Stimulated activated CD4-positive, alpha-beta T cell treated with anti-CD3 and anti-CD28 coated beads, Interleukin-15, amount 100 ng/mL, for 1 hour (primary cell): Measurements from ENCODE around the gene OSBPL5.
"Not testable (repeated sequence)": the region's sequence is repeated elsewhere in the genome, so short reads cannot be mapped to it uniquely, and the experiment has no call there.

Source experiments
- DNase-seq, 2 donors: peaks; one replicate each; pipeline ENCODE4 v3.0.0-alpha.2; 2020; ENCODE audit warnings: low read depth in 1 of 2, low spot score in 1 of 2

Gene OSBPL5

DNA sequence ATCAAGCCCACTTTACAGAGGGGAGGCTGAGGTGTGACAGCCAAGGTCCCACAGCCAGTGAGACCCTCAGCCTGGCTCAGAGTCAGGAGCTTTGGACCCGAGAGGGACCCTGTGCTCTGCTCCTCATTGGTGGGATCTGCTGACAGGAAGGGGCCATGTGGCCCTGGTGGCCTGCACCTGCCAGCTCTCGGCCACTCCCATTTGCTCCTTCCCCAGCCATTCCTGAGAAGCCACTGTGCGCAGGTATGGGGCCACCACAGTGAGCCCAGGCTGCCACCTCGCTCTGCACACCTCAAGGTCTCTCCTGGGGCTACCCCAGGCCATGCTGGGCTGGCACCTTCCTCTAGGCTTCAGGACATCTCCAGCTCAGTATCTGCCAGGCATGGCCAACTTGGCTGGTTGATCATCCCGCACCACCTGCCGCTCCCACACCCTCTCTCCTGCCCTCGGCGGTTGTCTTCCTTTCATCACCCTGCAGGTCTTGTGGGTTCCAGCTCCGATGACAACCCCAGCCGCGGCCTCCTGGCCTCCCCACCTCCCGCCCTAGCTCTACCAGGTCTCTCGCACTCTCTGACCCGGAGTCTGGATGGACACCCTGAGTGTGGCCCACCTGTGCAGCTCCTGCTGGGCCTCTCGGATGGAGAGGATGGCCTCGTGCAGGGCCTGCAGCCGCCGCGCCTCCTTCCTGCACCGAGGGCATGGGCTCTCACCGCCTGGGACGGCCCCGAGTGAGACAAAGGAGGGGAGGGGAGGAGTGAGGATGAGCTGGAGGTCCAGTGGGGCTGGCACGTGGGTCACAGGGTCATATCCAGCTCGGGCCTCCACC, 75.7 kb downstream of the OSBPL5 start:
- DNase-seq: no peak

GRCh38 chr11:3088806-3089205, 76.3 kb downstream of the OSBPL5 start:
- no peak for DNase-seq

- no peak for DNase-seq
Measured at GRCh38 chr11:3087821-3088800, 77.0 kb downstream of the OSBPL5 start.

GRCh38 chr11:3087373-3087772, 77.7 kb downstream of the OSBPL5 start:
- DNase-seq: no peak

GRCh38 chr11:3086671-3087150, 78.4 kb downstream of the OSBPL5 start:
- no peak for DNase-seq

DNA sequence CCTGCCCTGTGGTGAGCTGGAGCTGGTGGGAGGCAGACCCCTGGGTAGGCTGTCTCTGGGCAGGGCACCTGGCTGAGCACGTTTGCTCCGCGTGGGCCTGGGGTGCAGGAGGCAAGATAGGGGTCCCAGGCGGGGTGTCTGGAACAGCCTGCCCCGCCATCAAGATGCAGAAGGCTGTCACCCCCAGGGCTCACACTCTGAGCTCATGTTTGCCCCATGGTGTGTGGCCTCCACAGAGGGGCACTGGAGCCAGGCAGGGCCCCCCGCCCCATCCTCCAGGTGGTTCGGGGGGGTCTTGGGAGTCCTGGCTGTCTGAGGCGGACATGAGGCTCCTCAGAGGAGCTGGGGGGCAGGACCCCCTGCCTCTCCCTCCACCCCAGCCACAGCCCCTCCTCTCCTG, 79.0 kb downstream of the OSBPL5 start:
- DNase-seq: no peak

DNA sequence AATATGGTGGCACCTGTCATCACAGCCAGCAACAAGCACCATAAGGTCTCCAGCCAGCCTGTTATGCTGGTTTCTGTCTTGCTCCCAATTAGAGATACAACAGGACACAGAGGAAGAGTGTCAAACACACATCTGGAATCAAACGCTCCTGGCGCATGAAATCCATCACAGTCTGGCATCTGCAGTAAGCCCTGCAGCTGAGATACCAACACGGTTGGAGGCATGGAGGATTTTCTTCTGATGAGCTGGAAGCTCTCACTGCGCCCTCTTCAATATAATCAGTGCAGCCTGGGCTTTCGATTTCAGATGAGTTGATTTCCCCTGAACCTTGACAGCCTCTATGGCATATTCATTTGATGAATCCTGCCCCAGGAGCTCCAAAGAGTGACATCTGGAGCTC, 80.1 kb downstream of the OSBPL5 start:
- DNase-seq: no peak

DNA sequence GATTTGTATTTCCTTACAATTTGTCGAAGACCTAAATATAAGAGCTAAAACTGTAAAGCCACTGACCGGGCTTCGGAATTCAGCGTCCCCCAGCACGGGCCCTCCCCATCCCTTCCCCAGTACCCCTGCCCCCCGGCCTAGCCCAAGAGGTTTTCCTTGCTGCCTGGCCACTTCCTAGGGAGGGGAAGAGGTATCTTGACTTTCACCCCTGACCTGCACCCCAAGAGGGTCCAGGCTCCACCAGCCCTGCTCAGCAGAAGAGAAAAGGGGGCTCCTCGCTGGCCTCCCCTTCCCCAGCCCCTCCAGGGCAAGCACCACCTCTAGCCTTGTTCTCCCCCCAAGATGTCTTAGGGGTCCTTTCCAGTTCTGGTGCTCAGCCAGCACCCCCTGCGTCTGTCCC, 81.8 kb downstream of the OSBPL5 start:
- DNase-seq: no peak

- no peak for DNase-seq
Measured at GRCh38 chr11:3081386-3081751, 83.7 kb downstream of the OSBPL5 start.

DNA sequence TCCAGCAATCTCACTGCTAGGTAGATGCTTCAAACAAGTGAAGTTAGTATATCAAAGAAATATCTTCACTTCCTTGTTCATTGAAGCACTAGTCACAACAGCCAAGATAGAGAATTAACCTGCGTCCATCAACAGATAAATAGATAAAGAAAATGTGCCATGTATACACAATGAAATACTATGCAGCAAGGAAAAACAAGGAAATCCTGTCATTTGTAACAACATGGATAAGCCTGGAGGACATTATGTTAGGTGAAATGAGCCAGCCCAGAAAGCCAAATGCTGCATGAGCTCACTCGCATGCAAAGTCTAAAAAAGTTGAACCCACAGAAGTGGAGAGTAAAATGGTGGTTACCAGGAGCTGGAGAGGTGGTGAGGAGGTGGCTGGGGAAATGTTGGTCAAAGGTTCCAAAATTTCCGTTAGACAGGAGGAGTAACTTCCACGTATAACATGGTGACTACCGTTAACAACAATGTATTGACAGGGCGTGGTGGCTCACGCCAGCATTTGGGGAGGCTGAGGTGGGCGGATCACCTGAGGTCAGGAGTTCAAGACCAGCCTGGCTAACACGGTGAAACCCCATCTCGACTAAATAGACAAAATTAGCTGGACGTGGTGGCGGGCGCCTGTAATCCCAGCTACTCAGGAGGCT, 84.3 kb downstream of the OSBPL5 start:
- no peak for DNase-seq

GRCh38 chr11:3080104-3080503, 85.0 kb downstream of the OSBPL5 start:
- DNase-seq: no peak

GRCh38 chr11:3077846-3078440, 87.2 kb downstream of the OSBPL5 start:
- DNase-seq: no peak

DNA sequence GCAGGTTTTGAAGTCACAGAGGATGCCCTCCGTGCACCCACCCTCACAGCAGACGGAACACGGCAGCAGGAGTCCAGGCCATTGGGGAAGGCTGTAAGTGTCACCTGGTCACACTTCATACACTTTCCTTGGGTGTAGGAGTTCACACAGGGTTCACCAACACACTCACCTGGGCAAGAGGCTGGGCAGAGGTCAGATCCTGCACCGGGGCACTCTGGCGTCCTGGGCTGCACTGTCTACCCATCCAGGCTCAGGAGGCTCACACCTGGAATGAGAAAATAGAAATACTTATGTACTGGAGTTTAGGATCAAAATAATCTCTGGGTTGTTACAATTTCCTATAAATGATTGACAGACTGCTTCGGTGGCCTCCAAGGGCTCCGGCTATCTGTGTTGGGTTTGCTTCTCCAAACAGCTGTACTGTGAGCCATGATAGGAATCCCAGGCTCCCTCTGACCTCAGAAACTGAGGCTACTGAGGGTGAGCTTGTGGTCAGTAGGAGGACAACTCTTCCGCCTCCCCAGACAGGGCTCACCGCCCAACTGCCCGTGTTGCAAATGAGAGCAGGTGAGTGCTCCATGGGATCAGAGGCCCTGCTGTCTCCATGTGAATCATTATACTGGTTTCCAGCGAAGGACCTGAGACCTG, 87.8 kb downstream of the OSBPL5 start:
- DNase-seq: no peak

GRCh38 chr11:3074912-3075589, 90.1 kb downstream of the OSBPL5 start:
- no peak for DNase-seq

DNA sequence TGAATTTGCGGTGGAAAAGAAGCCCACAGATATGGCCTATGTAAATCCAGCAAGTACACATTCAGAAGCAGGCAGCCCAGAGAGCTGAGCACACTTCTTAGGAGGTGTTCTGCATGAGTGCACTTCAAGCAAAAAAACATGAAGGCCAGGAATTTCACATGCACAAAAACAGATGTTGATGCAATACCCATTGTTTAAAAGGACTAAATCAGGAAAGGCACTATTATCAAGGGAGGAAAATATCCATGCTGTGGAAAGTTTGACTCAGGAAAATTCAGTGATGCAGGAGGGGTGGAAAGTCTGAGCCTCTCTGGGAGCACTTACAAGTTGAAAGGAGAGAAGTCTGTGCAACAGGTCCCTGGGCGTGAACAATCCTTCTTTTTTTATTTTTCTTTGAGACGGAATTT, 92.1 kb downstream of the OSBPL5 start:
- DNase-seq: no peak

GRCh38 chr11:3069425-3069824, 95.7 kb downstream of the OSBPL5 start:
- DNase-seq: no peak

DNA sequence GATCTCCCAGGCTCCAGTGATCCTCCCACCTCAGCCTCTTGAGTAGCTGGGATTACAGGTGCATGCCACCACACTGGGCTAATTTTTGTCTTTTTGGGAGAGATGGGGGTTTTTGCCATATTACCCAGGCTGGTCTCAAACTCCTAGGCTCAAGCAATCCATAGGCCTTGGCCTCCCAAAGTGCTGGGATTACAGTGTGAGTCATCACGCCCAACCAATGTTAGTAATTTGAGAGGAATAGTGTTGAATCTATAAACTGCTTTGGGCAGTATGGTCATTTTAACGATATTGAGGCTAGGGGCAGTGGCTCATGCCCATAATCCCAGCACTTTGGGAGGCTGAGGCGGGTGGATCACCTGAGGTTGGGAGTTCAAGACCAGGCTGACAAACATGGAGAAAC, 98.8 kb downstream of the OSBPL5 start:
- not testable (repeated sequence) for DNase-seq

DNA sequence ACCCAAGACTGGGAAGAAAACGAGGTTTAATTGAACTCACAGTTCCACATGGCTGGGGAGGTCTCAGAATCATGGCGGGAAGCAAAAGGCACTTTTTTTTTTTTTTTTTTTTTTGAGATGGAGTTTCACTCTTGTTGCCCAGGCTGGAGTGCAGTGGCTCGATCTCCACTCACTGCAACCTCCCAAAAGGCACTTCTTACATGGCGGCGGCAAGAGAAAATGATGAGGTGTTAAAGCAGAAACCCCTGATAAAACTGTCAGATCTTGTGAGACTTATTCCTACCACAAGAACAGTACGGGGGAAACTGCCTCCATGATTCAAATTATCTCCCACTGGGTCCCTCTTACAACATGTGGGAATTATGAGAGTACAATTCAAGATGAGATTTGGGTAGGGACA, 100.4 kb downstream of the OSBPL5 start:
- not testable (repeated sequence) for DNase-seq

GRCh38 chr11:3063876-3064275, 101.2 kb downstream of the OSBPL5 start:
- not testable (repeated sequence) for DNase-seq

DNA sequence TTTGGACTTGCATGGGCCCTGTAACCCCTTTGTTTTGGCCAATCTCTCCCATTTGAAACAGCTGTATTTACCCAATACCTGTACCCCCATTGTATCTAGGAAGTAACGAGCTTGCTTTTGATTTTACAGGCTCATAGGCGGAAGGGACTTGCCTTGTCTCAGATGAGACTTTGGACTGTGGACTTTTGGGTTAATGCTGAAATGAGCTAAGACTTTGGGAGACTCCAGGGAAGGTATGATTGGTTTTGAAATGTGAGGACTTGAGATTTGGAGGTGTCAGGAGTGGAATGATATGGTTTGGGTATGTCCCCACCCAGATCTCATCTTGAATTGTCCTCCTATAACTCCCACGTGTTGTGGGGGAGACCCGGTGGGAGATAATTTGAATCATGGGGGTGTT, 101.7 kb downstream of the OSBPL5 start:
- DNase-seq: not testable (repeated sequence)
